IPS DF 6.9 (cell line): ENCODE results near the gene OR7G1.

Experiments used
- DNase-seq: peaks from one replicate; pipeline ENCODE4 v3.0.0-alpha.2; 2013; ENCODE audit warnings: low read depth, low spot score
- H3K27ac ChIP-seq: one replicate; pipeline ENCODE4 v1.5.1; 2013; ENCODE audit warnings: low read length, control low read depth
- H3K27me3 ChIP-seq: 2 replicates; pipeline ENCODE4 v1.6.1; 2013; ENCODE audit warnings: mild to moderate bottlenecking, low read length; ENCODE audit not compliant: control insufficient read depth, insufficient read depth
- H3K36me3 ChIP-seq: 2 replicates; pipeline ENCODE4 v1.6.1; 2013; ENCODE audit warnings: low read length; ENCODE audit not compliant: control insufficient read depth, insufficient read depth
- H3K4me1 ChIP-seq: 2 replicates; pipeline ENCODE4 v1.6.1; 2013; ENCODE audit warnings: low read length; ENCODE audit not compliant: control insufficient read depth, insufficient read depth
- H3K4me3 ChIP-seq: 2 replicates; pipeline ENCODE4 v1.5.1; 2013; ENCODE audit warnings: mild to moderate bottlenecking, low read length
- H3K9me3 ChIP-seq: 2 replicates; pipeline ENCODE4 v1.6.1; 2013; ENCODE audit warnings: low read length, inconsistent platforms; ENCODE audit not compliant: control insufficient read depth, insufficient read depth
- WGBS: extraction: QIAGEN DNeasy Blood & Tissue Kit; methylation state at CpG from one replicate; pipeline ENCODE4 v1.1.7; 2013; ENCODE audit warnings: mixed read lengths, missing lambda C conversion rate; ENCODE audit not compliant: insufficient read length, insufficient coverage; 5-methylcytosine and 5-hydroxymethylcytosine counted together

The OR7G1 gene

GRCh38 chr19:9115307-9115813, at the start of gene OR7G1:
TSS of gene OR7G1 (minus strand) at chr19:9115763. CDS start at chr19:9115763, 0 bp downstream.
- DNase-seq, result no peak
- Histone ChIP-seq H3K27ac (no peak within 1 kb of the TSS), H3K4me1 (no peaks in the 10 kb centered on the region), H3K36me3 (no peaks in the 10 kb centered on the region), H3K4me3 (no peak within 1 kb of the TSS), H3K27me3 (no peaks in the 10 kb centered on the region), H3K9me3 (no peaks in the 10 kb centered on the region)
- WGBS, result no CpG with 5 or more reads among the region's 2 CpGs

GRCh38 chr19:9165261-9165660, 49.7 kb upstream of the OR7G1 start:
- DNase-seq, result no peak
- H3K36me3 ChIP-seq, result peaks cover 19% of the 10 kb centered on the region
- no CpG with 5 or more reads among the region's 3 CpGs for WGBS
- no peaks in the 10 kb centered on the region for H3K27me3 ChIP-seq
- H3K4me1 ChIP-seq, result no peaks in the 10 kb centered on the region
- H3K9me3 ChIP-seq, result no peaks in the 10 kb centered on the region
- no peak overlapping the region for H3K4me3 ChIP-seq
- no peak overlapping the region for H3K27ac ChIP-seq

GRCh38 chr19:9161427-9161826, 45.9 kb upstream of the OR7G1 start:
- Histone ChIP-seq H3K27ac (no peak overlapping the region), H3K9me3 (no peaks in the 10 kb centered on the region), H3K4me1 (no peaks in the 10 kb centered on the region), H3K4me3 (no peak overlapping the region), H3K27me3 (no peaks in the 10 kb centered on the region), H3K36me3 (peaks cover 35% of the 10 kb centered on the region)
- DNase-seq, result no peak
- no CpG with 5 or more reads among the region's 12 CpGs for WGBS

GRCh38 chr19:9159891-9160290, 44.3 kb upstream of the OR7G1 start:
- Histone ChIP-seq H3K9me3 (no peaks in the 10 kb centered on the region), H3K27ac (no peak overlapping the region), H3K36me3 (peaks cover 39% of the 10 kb centered on the region), H3K4me3 (no peak overlapping the region), H3K4me1 (no peaks in the 10 kb centered on the region), H3K27me3 (no peaks in the 10 kb centered on the region)
- no CpG with 5 or more reads among the region's 13 CpGs for WGBS
- no peak for DNase-seq

GRCh38 chr19:9156304-9156703, 40.7 kb upstream of the OR7G1 start:
- Histone ChIP-seq H3K9me3 (peaks cover 3% of the 10 kb centered on the region), H3K4me3 (no peak overlapping the region), H3K27me3 (no peaks in the 10 kb centered on the region), H3K36me3 (peaks cover 33% of the 10 kb centered on the region), H3K4me1 (no peaks in the 10 kb centered on the region), H3K27ac (no peak overlapping the region)
- no CpG with 5 or more reads among the region's 1 CpG for WGBS
- DNase-seq, result no peak

GRCh38 chr19:9155591-9155990, 40.0 kb upstream of the OR7G1 start:
- no peaks in the 10 kb centered on the region for H3K4me1 ChIP-seq
- H3K27ac ChIP-seq, result no peak overlapping the region
- DNase-seq, result no peak
- H3K36me3 ChIP-seq, result peaks cover 25% of the 10 kb centered on the region
- H3K9me3 ChIP-seq, result peaks cover 3% of the 10 kb centered on the region
- no peaks in the 10 kb centered on the region for H3K27me3 ChIP-seq
- WGBS, result no CpG with 5 or more reads among the region's 4 CpGs
- no peak overlapping the region for H3K4me3 ChIP-seq

- Histone ChIP-seq H3K36me3 (peaks cover 12% of the 10 kb centered on the region), H3K4me1 (no peaks in the 10 kb centered on the region), H3K27me3 (no peaks in the 10 kb centered on the region), H3K27ac (no peak overlapping the region), H3K4me3 (no peak overlapping the region), H3K9me3 (peaks cover 3% of the 10 kb centered on the region)
- no CpG with 5 or more reads among the region's 5 CpGs for WGBS
- no peak for DNase-seq
These were observed 35.8 kb upstream of the OR7G1 start for GRCh38 chr19:9151367-9151766.

GRCh38 chr19:9150650-9151049, 35.1 kb upstream of the OR7G1 start:
- Histone ChIP-seq H3K27ac (no peak overlapping the region), H3K36me3 (peaks cover 9% of the 10 kb centered on the region), H3K9me3 (peaks cover 3% of the 10 kb centered on the region), H3K4me3 (no peak overlapping the region), H3K27me3 (no peaks in the 10 kb centered on the region), H3K4me1 (no peaks in the 10 kb centered on the region)
- no CpG with 5 or more reads among the region's 5 CpGs for WGBS
- no peak for DNase-seq

GRCh38 chr19:9149997-9150396, 34.4 kb upstream of the OR7G1 start:
- Histone ChIP-seq H3K4me3 (no peak overlapping the region), H3K36me3 (peaks cover 9% of the 10 kb centered on the region), H3K9me3 (peaks cover 3% of the 10 kb centered on the region), H3K27me3 (no peaks in the 10 kb centered on the region), H3K27ac (no peak overlapping the region), H3K4me1 (no peaks in the 10 kb centered on the region)
- no peak for DNase-seq
- no CpG with 5 or more reads among the region's 4 CpGs for WGBS

- DNase-seq, result no peak
- Histone ChIP-seq H3K4me3 (no peak overlapping the region), H3K36me3 (peaks cover 9% of the 10 kb centered on the region), H3K4me1 (no peaks in the 10 kb centered on the region), H3K9me3 (peaks cover 3% of the 10 kb centered on the region), H3K27me3 (no peaks in the 10 kb centered on the region), H3K27ac (no peak overlapping the region)
- WGBS, result no CpG with 5 or more reads among the region's 3 CpGs
These were observed 33.1 kb upstream of the OR7G1 start for GRCh38 chr19:9148697-9149096.

GRCh38 chr19:9146882-9147281, 31.3 kb upstream of the OR7G1 start:
- Histone ChIP-seq H3K36me3 (peaks cover 6% of the 10 kb centered on the region; the same call in 1 of the 2 replicates), H3K9me3 (no peaks in the 10 kb centered on the region), H3K27ac (no peak overlapping the region), H3K4me3 (no peak overlapping the region), H3K4me1 (no peaks in the 10 kb centered on the region), H3K27me3 (no peaks in the 10 kb centered on the region)
- DNase-seq, result no peak
- no CpG with 5 or more reads among the region's 1 CpG for WGBS
